Astrocyte of the cerebellum (primary cell): Measurements from ENCODE around the gene RDX.
A peak's percentile ranks its signal among the peaks of the same experiment; 100 is the strongest.

Experiments
- DNase-seq: peaks from one replicate; pipeline ENCODE4 v3.0.0-alpha.2; 2011; ENCODE audit warnings: low read depth
- H3K4me3 ChIP-seq: 2 replicates; pipeline ENCODE4 v1.5.1; 2011; ENCODE audit warnings: mild to moderate bottlenecking, low read depth, low read length, moderate library complexity
- in situ Hi-C: cut with HindIII; loops from 2 replicates; pipeline ENCODE4 v1.10.0; 2017; ENCODE audit warnings: low sequenced_read_pairs
- TF ChIP-seq, protein P1 (sequence below): IDR thresholded peaks from 2 replicates; pipeline ENCODE4 v1.5.1; 2012; ENCODE audit warnings: low read length, low read depth, moderate library complexity, mild to moderate bottlenecking; ENCODE audit errors: missing control alignments

RDX gene

DNA sequence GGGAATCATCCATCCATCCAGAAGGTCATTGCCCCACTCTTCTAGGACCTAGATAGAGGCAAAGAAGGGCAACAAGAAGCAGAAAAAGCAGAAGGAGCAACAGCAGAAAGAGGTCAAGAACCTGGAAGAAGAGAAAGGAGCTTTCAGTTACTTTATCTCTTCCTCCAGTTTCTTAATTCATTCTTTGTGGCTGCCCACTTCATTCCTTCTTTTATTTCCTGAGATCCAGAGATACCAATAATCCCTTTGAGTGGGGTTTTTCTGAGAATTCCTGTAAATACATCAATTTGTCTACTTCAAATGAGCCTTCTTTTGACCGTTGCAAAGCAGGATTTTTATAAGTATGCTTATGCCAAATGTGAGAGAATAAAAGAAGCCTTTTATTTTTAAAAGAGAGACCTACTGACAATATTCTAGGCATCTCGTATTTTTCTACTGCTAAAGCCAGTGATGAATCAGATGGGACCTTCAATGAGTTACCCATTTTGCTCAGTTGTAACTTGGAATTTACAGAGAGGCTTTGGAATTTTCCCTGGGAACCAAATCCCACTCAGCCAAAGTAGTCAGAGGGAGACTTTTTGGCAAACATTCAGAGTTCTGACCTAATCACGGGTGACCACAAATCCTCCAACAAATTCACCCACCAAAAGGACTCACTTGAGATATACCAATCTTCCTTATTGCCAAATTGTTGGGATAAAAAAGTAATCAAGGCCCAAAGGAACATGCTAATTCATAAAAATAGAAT lies 148.3 kb downstream of the RDX start:
- H3K4me3 ChIP-seq, result no peak overlapping the region
- in situ Hi-C loops, result no loop called here
- DNase-seq, result peak; percentile 80
- TF ChIP-seq, protein P1, sequence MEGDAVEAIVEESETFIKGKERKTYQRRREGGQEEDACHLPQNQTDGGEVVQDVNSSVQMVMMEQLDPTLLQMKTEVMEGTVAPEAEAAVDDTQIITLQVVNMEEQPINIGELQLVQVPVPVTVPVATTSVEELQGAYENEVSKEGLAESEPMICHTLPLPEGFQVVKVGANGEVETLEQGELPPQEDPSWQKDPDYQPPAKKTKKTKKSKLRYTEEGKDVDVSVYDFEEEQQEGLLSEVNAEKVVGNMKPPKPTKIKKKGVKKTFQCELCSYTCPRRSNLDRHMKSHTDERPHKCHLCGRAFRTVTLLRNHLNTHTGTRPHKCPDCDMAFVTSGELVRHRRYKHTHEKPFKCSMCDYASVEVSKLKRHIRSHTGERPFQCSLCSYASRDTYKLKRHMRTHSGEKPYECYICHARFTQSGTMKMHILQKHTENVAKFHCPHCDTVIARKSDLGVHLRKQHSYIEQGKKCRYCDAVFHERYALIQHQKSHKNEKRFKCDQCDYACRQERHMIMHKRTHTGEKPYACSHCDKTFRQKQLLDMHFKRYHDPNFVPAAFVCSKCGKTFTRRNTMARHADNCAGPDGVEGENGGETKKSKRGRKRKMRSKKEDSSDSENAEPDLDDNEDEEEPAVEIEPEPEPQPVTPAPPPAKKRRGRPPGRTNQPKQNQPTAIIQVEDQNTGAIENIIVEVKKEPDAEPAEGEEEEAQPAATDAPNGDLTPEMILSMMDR, result no peak

DNA sequence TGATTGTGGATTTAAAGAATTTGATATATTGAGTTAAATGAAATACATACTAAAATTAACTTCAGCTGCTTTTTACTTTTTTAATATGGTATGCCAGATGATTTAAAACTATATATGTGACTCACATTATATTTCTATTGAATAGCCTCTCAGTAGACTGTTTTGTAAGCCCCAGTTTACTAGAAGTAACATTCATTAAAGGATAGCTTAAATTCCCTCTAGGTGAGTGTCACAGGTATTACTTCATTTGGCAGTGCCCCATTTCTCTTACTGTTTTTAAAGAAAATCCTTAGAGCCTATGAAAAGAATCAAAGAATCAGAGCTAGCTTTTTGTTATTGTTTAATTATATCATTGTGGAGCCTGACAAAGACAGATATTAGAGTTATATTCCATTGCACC lies 154.6 kb downstream of the RDX start:
- TF ChIP-seq, protein P1, result no peak
- H3K4me3 ChIP-seq, result no peak overlapping the region
- in situ Hi-C loops, result no loop called here
- no peak for DNase-seq

DNA sequence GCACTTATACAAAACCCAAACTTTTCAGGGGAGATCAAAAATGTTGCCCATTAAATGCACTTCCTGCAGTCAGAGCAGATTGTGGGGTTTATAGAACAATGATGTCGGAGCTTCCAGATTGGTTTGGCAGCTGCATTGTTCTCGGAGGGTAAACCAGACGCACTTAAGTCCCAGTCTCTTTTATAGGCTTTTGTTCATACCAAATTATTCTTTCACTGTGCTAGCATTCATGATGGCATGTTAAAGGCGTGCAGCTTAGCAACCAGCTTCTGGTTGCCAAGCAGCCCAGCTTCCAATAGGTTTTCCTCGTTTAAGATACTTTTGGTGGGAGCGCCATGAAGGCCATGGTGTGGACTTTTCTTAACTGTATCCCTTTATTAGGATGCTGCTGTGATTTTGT lies 162.3 kb downstream of the RDX start:
- DNase-seq, result peak; percentile 27
- in situ Hi-C loops, result no loop called here

DNA sequence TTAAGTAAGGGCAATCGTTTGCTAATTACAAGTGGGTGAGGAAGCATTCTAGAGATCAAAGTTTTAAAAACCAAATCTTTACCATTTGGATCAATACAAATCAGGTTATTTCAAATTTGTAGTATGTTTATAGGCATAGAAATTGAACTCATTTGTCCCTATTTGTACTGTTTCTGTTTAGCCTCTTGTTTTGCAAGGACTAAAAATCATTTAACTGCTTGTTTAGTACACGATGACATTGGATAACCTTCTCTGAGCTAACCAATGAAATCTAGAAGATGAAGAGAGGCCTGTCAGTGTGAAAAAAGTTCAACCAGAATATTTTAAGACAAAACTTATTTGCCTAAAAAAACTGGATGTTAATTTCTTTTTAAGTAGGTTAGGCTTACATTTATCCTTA lies 163.3 kb downstream of the RDX start:
- no peak overlapping the region for H3K4me3 ChIP-seq
- in situ Hi-C loops, result no loop called here
- TF ChIP-seq, protein P1, result no peak
- DNase-seq, result no peak

More for the DNA sequence above, 162.3 kb downstream of the RDX start:
- TF ChIP-seq, protein P1, result no peak
- no peak overlapping the region for H3K4me3 ChIP-seq

DNA sequence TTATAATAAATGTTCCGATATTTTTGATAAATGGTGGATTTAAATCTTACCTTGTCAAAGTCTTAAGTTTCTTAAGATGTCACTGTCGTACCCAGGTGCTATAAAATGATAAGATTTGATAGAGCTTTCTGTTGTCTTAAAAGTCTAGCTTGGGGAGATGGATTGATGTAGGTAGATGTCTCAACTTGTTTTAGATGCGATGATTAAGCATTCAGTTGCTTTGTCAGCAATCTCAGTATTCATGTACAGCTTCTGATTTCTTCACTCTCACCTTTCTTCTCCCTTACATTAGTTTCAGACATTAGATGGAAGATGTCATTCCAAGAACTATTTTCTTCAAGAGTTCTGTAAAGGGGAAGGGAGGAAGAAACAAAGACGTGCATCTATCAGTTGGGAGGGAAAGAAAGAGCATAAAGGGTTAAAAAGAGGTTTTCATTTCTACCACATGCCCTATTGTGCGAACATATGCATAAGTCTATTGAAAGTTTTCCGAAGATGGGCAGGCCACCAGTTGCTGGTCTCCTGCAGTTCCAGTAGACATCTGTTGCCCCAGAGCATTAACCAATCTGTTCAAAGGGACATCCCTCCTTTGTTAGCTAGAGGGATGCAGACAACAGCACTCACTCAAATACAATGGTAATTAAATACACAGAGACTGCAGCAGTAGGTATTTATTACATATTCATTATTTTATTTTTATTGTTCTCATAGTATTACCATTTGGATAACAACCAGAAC lies 164.9 kb downstream of the RDX start:
- H3K4me3 ChIP-seq, result no peak overlapping the region
- in situ Hi-C loops, result no loop called here
- TF ChIP-seq, protein P1, result no peak
- DNase-seq, result no peak

DNA sequence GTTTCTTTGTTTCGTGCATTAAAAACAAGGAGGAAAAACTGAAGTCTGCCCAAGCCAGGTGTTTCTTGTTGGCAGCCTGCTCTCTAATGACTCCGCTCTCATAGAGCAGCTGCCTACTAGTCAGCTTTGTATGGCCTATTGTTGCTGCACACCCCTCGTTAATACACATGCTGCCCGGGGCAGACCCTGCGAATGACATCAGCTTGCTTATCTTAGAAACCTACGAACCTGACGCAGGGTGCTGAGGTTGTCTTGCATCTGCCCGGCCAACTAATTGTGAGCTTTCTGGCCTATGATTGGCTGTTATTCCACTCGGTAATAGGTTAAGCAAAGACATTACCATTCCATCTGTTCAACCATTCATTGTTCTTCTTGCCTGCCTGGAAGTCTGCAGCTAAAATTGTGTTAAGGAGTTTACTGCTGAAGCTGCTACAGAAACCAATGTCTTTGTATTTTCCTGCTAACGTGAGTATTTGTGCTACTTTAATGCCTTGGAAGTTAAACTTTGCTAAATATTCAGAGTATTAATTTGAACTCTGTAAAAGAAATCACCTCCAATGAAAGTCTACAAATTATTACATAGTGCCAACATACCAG lies 165.7 kb downstream of the RDX start:
- in situ Hi-C loops, result no loop called here
- H3K4me3 ChIP-seq, result no peak overlapping the region
- peak; percentile 23 for DNase-seq
- TF ChIP-seq, protein P1, result no peak
